Heart left ventricle (tissue), 13 donors: ENCODE data around the gene CPEB2.

Source experiments
- POLR2A ChIP-seq, 2 donors: fragments of 450-650 bp; IDR thresholded peaks; one replicate each; pipeline ENCODE4 v1.6.1; 2017; ENCODE audit warnings: antibody characterized with exemption in 2 of 2, mild to moderate bottlenecking in 2 of 2, moderate library complexity in 2 of 2
- TF ChIP-seq, protein P1 (sequence below), 12 donors: fragments of 200-600 bp; sonication (generic) in 4 of 12; IDR thresholded peaks; one replicate each; pipeline versions ENCODE4 v1.5.0 to v1.8.0; 2018 to 2022; ENCODE audit warnings: antibody characterized with exemption in 12 of 12, mild to moderate bottlenecking in 5 of 12
- donor health status: ischemic (EF 13 %, LVEDD 7.1; RV severe dilation, severe dysfunction).
- donor health status: DM: no; HTN: yes; CAD: no.
- donor health status: DM: no; HTN: no; CAD: no.
- donor health status: ischemic (EF 25% LVEDD 6.9; RV normal size, moderate dysfunction).
- donor health status: ischemic (EF 25% LVEDD 5.7; RV mildly dilated, moderate dysfunction).
- donor health status: ischemic (EF 35%, LVEDD 5.7; RV mildly dilated, moderate dysfunction).
- donor health status: nonischemic (EF 11% LVEDD 7.7; RV severe dilation, severe dysfunction).
- donor health status: DM: yes; HTN: yes; CAD: no.
- donor health status: PGD.
- donor health status: ischemic (EF 29% LVEDD 5.4; RV normal size, mild dysfunction).
- donor health status: nonischemic (EF 23%, LVEDD 6.1; RV moderate dilation, normal function).

- TF ChIP-seq, protein P1, sequence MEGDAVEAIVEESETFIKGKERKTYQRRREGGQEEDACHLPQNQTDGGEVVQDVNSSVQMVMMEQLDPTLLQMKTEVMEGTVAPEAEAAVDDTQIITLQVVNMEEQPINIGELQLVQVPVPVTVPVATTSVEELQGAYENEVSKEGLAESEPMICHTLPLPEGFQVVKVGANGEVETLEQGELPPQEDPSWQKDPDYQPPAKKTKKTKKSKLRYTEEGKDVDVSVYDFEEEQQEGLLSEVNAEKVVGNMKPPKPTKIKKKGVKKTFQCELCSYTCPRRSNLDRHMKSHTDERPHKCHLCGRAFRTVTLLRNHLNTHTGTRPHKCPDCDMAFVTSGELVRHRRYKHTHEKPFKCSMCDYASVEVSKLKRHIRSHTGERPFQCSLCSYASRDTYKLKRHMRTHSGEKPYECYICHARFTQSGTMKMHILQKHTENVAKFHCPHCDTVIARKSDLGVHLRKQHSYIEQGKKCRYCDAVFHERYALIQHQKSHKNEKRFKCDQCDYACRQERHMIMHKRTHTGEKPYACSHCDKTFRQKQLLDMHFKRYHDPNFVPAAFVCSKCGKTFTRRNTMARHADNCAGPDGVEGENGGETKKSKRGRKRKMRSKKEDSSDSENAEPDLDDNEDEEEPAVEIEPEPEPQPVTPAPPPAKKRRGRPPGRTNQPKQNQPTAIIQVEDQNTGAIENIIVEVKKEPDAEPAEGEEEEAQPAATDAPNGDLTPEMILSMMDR (IDR thresholded peaks at IDR 0.05), result no peak
- peak in 1 of 2 donors; percentile 38 for TF ChIP-seq POLR2A (IDR thresholded peaks at IDR 0.05)
These were observed 549 bp downstream of the CPEB2 start for GRCh38 chr4:15002659-15003400.
